Activated T-cell treated with anti-CD3 and anti-CD28 coated beads, Interleukin-2, amount 50 U/mL, for 4 hours (primary cell): Measurements from ENCODE around the gene PAXX. TPM values are rescaled to one million over a fixed set of nuclear protein-coding genes. Genes with fewer than 3 reads are reported as not detected.
"Not testable (repeated sequence)": the region's sequence is repeated elsewhere in the genome, so short reads cannot be mapped to it uniquely, and the experiment has no call there.

Experiments
- ATAC-seq, 2 donors: fragments of 200-7000 bp; cut with Tn5 transposase; one replicate each; pipeline ENCODE4 v1.10.0; 2021
- DNase-seq: peaks from one replicate; pipeline ENCODE4 v3.0.0-alpha.2; 2020
- H3K27me3 Mint-ChIP-seq: one replicate; pipeline ENCODE4 v1.8.0; 2021; ENCODE audit warnings: low read depth, mixed read lengths
- H3K36me3 Mint-ChIP-seq: one replicate; pipeline ENCODE4 v1.8.0; 2022; ENCODE audit warnings: mixed read lengths; ENCODE audit not compliant: insufficient read depth
- H3K4me1 Mint-ChIP-seq: one replicate; pipeline ENCODE4 v1.8.0; 2021; ENCODE audit warnings: low read depth, mixed read lengths
- H3K4me3 Mint-ChIP-seq: one replicate; pipeline ENCODE4 v1.8.0; 2021; ENCODE audit warnings: mild to moderate bottlenecking, moderate library complexity, mixed read lengths
- H3K9me3 Mint-ChIP-seq: one replicate; pipeline ENCODE4 v1.8.0; 2021; ENCODE audit warnings: mixed read lengths
- total RNA-seq, 3 donors: library from RNA; stranded (reverse); gene quantifications; one replicate each; pipeline ENCODE4 v1.2.1, GENCODE V29; 2021

Gene PAXX
- total RNA-seq, 3 donors from 2014 or later: 106 to 126 (median 123) TPM

DNA sequence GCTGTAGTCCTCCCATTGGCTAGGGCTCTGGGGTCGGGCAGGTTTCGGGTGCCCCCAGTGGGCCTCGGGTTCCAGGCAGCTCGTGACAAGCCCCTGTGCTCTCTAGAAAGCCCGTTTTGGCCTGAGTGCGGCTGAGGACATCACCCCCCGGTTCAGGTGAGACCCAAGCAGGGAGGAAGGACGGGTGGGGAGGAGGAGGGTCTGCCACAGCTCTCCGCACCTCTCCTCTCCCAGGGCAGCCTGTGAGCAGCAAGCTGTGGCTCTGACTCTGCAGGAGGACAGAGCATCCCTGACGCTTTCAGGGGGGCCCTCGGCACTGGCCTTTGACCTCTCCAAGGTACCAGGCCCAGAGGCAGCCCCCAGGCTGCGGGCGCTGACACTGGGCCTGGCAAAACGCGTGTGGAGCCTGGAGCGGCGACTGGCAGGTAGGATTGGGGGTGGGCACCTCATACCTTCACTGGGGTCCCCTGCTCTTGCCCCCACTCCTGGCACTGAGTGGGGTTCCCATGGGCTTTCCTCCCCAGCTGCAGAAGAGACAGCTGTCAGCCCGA is 672 bp downstream of the PAXX start:
- DNase-seq (no peak), ATAC-seq (no peak)
- Mint-ChIP-seq H3K27me3 (no peaks in the 10 kb centered on the region), H3K36me3 (peaks cover 2% of the 10 kb centered on the region), H3K4me3 (peak overlapping the region; percentile 87), H3K9me3 (no peaks in the 10 kb centered on the region), H3K4me1 (peaks cover 33% of the 10 kb centered on the region)

DNA sequence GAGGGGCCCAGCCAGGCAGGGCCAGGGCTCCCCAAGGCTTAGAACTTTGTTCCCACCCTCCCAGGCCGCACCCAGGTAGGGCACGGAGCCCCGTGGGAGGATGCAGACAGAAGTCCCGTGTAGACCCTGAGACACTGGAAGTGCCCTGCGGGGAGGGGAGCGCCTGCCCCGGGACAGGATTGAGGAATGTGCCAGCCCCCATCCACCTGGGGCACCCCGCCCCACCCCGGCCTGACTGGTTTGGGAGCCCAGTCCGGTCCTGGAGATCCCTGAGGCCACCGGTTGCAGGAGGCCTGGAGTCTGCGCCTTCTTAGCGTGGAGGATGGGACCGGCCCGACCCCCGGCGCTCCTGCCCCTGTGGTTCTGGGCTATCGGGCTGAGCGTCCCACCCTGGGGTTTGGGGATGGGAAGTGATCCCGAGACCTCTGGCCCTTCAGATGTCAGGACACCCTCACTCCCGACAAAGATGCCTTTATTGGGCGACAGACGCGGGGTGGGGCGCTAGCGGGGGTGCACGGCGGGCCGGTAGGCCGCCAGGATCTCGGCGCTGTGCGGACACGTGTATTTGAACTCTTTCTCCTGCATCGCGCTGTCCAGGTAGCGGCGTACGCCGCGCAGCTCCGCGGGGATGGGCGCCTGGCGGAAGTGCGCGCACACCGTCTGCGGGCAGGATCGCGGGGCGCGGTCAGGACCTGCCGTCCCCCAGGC is 2.1 kb downstream of the PAXX start:
- H3K27me3 Mint-ChIP-seq: no peaks in the 10 kb centered on the region
- peaks cover 2% of the 10 kb centered on the region for H3K36me3 Mint-ChIP-seq
- H3K4me3 Mint-ChIP-seq: no peak overlapping the region
- ATAC-seq (no peak), DNase-seq (no peak)
- peaks cover 38% of the 10 kb centered on the region for H3K4me1 Mint-ChIP-seq
- no peaks in the 10 kb centered on the region for H3K9me3 Mint-ChIP-seq

DNA sequence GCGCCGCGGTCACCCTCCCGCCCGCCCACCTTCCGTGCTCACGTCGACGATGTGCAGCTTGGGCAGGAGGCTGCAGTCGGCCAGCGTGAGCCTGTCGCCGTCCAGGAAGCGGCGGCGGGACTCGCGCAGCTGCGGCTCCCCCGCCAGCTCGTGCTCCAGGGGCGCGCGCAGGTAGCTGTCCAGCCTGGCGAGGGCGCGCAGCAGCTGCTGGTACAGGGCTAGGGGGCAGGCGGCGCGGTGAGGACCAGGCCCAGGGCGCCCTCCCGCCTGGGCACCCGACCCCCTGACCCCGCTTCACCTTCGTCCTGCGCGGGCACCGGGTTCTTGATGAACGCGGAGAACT is 2.6 kb downstream of the PAXX start:
- no peak overlapping the region for H3K4me3 Mint-ChIP-seq
- H3K27me3 Mint-ChIP-seq: no peaks in the 10 kb centered on the region
- peaks cover 2% of the 10 kb centered on the region for H3K36me3 Mint-ChIP-seq
- ATAC-seq (no peak), DNase-seq (no peak)
- H3K9me3 Mint-ChIP-seq: no peaks in the 10 kb centered on the region
- peaks cover 38% of the 10 kb centered on the region for H3K4me1 Mint-ChIP-seq

DNA sequence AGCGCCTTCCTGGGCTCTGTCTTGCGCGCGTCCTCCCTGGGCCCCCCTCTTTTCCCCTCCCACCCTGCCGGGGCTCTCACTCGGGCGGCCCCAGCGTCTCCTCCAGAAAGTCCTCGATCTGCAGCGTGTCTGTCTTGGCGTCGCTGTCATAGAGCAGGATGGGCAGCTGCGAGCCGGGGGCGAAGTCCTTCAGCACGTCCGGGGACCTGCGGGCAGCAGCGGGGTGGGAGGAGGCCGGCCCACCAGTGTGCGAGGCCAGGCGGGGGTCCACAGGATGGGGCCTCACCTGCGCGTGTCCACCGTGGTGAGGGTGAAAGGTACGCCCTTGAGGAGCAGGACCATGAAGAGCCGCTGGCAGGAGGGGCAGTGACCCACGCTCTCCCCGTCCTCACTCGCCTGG is 3.1 kb downstream of the PAXX start:
- Mint-ChIP-seq H3K36me3 (peaks cover 2% of the 10 kb centered on the region), H3K4me1 (peaks cover 43% of the 10 kb centered on the region), H3K27me3 (no peaks in the 10 kb centered on the region), H3K4me3 (no peak overlapping the region), H3K9me3 (no peaks in the 10 kb centered on the region)
- ATAC-seq: no peak
- no peak for DNase-seq

DNA sequence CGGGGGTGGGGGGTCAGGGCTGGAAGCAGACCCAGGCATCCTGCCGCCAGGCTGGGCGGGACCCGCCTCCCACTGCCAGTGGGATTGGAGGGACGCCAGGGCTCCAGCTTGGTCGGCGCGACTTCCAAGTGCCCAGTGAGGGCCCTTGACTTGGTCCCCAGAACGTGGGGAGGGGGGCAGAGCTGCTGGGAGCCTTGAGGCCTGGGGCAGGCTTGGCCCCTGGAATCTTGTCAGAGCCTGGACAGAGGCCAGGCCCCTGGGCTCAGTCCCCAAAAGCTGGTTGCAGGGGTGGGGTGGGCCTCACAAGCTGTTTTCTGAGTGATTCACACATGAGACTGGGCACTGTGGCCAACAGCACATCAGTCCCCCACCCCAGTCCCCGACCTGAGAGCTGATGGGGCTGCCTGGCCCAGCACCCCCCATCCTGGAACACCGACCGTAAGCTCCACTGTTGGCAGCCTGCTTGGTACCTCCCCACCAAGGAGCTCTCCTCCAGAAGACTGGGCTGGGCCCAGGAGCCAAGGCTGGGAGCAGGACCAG is 3.6 kb downstream of the PAXX start:
- no peak for ATAC-seq
- peaks cover 2% of the 10 kb centered on the region for H3K36me3 Mint-ChIP-seq
- no peaks in the 10 kb centered on the region for H3K27me3 Mint-ChIP-seq
- H3K9me3 Mint-ChIP-seq: no peaks in the 10 kb centered on the region
- DNase-seq: no peak
- H3K4me3 Mint-ChIP-seq: peak overlapping the region; percentile 62
- peaks cover 47% of the 10 kb centered on the region for H3K4me1 Mint-ChIP-seq

DNA sequence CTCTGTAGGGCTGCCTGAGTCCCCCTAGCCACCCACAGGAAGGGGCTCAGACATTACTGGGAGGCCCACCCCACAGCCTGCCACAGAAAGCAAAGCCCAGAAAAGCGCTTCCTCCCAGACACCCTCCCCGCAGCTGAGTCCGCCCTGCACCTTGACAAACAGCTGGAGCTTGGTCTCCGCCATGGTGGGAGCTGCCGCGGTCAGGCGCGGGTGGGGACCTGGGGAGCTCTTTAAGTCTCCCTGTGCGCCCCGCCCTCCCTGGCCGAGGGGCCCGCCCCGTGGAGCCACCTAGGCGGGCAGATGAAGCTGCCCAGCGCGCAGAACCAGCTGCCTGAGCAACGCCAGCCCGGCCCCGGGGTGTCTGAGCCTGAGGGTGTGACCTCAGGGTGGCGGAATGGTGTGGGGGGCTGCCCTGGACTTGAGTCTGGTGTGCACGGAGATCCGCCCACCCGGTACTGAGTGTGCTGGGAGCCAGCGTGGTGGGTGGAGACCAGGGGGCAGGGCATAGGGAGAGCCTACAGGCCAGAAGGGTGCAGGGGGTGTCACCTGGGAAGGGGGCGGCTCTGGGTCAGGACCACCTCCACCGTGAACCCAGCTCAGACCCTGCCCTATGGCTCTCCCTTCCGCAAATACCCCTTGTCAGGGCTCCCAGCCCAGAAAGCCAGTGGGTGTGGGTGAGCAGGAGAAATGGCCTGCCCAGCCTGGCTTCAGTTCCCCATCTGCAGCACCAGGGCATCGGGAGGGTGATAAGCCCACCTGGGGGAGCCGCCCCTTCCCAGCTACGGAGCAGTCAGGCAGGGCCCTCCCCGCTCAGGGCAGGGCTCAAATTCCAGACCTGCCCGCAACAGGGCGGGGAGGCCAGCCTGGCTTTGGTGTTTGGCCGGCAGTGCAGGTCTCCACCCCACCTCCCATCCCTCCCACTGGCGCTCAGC is 4.4 kb downstream of the PAXX start, which contains the start of gene CLIC3:
Gene CLIC3, minus strand, starts transcription at position 208 of the 932 bp plus-strand sequence. Its CDS starts 25 bp downstream, at position 183.
- H3K9me3 Mint-ChIP-seq: no peaks in the 10 kb centered on the region
- peaks cover 40% of the 10 kb centered on the region for H3K4me1 Mint-ChIP-seq
- H3K27me3 Mint-ChIP-seq: no peaks in the 10 kb centered on the region
- H3K4me3 Mint-ChIP-seq: peak within 1 kb of the TSS; percentile 62
- peaks cover 2% of the 10 kb centered on the region for H3K36me3 Mint-ChIP-seq
- ATAC-seq (no peak), DNase-seq (peak; percentile 40)

DNA sequence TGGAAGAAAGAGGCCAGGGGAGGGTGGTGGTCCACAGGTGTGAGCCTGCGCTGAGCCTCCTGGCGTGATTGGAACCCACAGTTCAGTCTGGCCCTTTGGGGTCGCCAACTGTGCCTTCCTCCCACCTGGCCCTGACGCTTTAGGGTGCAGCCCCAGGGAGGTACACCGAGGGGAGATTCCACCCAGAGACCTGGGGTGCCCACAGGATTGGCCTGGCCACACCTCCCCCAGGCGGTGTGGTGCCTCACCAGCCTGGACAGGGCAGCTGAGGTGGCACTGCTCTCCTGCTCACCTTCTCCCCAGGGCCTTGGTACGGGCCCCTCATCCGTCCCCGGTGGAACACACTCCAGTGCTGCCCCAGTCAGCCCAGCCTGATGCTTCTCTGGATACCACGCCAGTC is 5.1 kb downstream of the PAXX start:
- ATAC-seq (no peak), DNase-seq (no peak)
- peaks cover 2% of the 10 kb centered on the region for H3K36me3 Mint-ChIP-seq
- H3K9me3 Mint-ChIP-seq: no peaks in the 10 kb centered on the region
- H3K4me3 Mint-ChIP-seq: peak overlapping the region; percentile 56
- H3K27me3 Mint-ChIP-seq: no peaks in the 10 kb centered on the region
- H3K4me1 Mint-ChIP-seq: peaks cover 40% of the 10 kb centered on the region

DNA sequence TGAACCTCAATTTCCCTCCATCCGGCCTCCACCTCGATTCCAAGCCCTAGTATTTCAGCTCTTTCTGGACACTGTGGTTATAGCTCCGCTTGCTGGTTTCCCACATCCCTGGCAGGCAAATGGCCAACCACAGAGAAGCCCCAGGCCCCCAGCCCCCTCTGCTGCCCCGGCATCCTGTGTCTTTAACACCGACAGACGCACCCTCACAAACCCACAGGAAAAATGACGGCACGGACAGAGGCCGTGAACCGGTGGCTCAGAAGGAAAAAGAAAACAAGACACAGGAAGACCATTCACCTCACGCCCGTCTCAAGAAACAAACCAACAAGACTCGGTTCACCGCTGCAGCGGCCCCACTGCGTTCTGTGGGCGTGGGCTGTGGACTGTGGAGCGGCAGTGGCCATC is 5.6 kb downstream of the PAXX start:
- DNase-seq (no peak), ATAC-seq (no peak)
- Mint-ChIP-seq H3K4me3 (peak overlapping the region; percentile 56), H3K36me3 (peaks cover 2% of the 10 kb centered on the region), H3K4me1 (peaks cover 37% of the 10 kb centered on the region), H3K27me3 (no peaks in the 10 kb centered on the region), H3K9me3 (no peaks in the 10 kb centered on the region)

DNA sequence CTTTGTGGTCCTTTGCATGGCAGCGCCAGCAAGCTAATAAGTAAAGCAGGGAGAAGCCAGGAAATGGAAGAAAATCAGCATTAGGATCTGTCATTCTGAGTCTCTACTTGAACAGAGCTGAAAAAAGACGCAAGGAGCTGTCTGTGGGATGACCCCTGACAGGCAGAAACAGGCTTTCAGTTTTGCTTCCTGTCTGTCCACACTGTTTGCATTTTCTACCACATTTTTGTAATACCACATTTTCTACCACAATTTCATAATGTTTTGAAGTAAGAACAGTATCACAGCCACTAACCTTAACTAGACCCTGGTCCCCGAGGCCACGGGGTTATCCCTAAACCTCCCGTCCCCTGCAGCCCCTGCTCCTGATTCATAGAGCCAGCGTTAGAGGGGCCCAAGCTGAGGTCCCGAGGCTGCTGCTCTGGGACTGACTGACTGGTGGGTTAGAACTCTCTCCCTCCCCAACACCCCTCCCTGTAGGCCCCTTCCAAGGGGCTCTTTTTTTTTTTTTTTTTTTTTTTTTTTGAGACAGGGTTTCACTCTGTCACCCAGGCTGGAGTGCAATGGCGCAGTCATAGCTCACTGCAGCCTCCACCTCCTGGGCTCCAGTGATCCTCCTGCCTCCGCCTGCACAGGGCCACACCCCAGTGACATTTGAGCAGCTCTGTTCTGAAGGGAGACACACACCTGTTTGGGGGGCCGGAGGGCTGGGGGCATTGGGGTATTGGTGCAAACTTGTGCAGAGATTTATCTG is 8.1 kb downstream of the PAXX start:
- DNase-seq (no peak), ATAC-seq (peak; percentile 56 to 65)
- Mint-ChIP-seq H3K36me3 (no peaks in the 10 kb centered on the region), H3K4me1 (peaks cover 31% of the 10 kb centered on the region), H3K9me3 (no peaks in the 10 kb centered on the region), H3K27me3 (no peaks in the 10 kb centered on the region), H3K4me3 (no peak overlapping the region)

DNA sequence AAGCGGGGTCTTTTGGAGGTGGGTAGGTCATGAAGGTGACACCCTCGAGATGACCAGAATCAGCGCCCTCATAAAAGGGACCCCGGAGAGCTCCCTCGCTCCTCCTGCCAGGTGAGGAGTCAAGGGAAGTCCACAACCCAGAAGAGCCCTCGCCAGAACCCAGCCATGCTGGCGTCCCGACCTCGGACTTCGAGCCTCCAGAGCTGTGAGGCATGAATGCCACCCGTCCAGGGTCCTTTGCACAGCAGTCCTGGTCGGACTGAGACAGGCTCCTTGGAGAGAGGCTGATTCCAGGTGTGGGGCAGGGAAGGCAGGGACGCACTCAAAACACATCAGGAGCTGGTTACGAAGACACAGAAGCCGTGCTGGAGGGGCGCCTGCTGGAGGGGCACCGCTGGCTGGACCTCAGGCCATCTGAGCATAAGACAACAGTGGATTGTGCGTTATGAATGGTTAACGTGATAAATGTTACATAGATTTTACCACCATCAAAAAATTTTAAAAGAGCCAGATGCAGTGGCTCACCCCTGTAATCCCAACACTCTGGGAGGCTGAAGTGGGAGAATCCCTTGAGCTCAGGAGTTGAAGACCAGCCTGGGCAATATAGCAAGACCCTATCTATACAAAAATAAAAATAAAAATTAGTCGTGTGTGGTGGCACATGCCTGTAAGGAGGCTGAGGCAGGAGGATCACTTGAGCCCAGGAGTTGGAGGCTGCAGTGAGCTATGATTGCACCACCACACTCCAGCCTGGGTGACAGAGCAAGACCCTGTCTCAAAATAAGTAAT is 9.8 kb downstream of the PAXX start:
- Mint-ChIP-seq H3K9me3 (no peaks in the 10 kb centered on the region), H3K4me3 (no peak overlapping the region), H3K27me3 (no peaks in the 10 kb centered on the region), H3K4me1 (peaks cover 27% of the 10 kb centered on the region), H3K36me3 (no peaks in the 10 kb centered on the region)
- ATAC-seq: no peak
- DNase-seq: no peak

DNA sequence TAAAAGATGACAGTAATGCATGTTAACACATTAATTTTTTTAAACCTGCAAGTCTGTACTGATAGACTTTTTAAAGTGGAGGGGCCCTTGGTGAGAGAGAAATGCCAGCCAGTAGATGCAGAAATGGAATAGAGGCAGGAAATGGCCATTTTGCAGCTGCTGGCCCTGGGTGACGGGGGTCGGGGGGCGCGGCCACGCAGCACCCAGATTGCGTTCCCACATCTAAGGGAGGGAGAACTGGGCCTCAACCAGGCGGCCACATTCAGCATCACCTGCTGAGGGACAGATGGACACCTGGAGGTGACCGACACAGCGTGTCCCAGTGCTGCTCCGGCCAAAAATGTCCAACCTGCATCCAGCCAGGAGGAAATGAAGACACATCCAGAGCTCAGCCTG is 10.4 kb downstream of the PAXX start:
- H3K36me3 Mint-ChIP-seq: no peaks in the 10 kb centered on the region
- ATAC-seq (no peak), DNase-seq (no peak)
- no peak overlapping the region for H3K4me3 Mint-ChIP-seq
- H3K9me3 Mint-ChIP-seq: no peaks in the 10 kb centered on the region
- no peaks in the 10 kb centered on the region for H3K27me3 Mint-ChIP-seq
- peaks cover 23% of the 10 kb centered on the region for H3K4me1 Mint-ChIP-seq

DNA sequence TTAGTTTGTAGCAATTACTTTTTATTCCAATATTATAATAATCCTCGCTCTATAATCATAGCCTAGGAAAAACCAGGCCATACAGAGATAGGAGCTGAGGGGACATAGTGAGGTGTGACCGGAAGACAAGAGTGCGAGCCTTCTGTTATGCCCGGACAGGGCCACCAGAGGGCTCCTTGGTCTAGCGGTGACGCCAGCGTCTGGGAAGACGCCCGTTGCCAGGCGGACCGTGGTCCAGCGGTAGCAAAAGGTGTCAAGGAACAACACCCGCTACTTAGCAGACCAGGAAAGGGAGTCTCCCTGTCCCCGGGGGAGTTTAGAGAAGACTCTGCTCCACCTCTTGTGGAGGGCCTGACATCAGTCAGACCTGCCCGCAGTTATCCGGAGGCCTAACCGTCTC is 12.1 kb downstream of the PAXX start:
- ATAC-seq, H3K4me3 Mint-ChIP-seq, DNase-seq, H3K36me3 Mint-ChIP-seq, H3K27me3 Mint-ChIP-seq, H3K9me3 Mint-ChIP-seq: not testable (repeated sequence)
- peaks cover 15% of the 10 kb centered on the region for H3K4me1 Mint-ChIP-seq
